ENCODE data around the gene MAP3K4.
A peak's percentile ranks its signal among the peaks of the same experiment; 100 is the strongest.

The MAP3K4 gene, protein sequence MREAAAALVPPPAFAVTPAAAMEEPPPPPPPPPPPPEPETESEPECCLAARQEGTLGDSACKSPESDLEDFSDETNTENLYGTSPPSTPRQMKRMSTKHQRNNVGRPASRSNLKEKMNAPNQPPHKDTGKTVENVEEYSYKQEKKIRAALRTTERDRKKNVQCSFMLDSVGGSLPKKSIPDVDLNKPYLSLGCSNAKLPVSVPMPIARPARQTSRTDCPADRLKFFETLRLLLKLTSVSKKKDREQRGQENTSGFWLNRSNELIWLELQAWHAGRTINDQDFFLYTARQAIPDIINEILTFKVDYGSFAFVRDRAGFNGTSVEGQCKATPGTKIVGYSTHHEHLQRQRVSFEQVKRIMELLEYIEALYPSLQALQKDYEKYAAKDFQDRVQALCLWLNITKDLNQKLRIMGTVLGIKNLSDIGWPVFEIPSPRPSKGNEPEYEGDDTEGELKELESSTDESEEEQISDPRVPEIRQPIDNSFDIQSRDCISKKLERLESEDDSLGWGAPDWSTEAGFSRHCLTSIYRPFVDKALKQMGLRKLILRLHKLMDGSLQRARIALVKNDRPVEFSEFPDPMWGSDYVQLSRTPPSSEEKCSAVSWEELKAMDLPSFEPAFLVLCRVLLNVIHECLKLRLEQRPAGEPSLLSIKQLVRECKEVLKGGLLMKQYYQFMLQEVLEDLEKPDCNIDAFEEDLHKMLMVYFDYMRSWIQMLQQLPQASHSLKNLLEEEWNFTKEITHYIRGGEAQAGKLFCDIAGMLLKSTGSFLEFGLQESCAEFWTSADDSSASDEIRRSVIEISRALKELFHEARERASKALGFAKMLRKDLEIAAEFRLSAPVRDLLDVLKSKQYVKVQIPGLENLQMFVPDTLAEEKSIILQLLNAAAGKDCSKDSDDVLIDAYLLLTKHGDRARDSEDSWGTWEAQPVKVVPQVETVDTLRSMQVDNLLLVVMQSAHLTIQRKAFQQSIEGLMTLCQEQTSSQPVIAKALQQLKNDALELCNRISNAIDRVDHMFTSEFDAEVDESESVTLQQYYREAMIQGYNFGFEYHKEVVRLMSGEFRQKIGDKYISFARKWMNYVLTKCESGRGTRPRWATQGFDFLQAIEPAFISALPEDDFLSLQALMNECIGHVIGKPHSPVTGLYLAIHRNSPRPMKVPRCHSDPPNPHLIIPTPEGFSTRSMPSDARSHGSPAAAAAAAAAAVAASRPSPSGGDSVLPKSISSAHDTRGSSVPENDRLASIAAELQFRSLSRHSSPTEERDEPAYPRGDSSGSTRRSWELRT (N-terminal part only)

DNA sequence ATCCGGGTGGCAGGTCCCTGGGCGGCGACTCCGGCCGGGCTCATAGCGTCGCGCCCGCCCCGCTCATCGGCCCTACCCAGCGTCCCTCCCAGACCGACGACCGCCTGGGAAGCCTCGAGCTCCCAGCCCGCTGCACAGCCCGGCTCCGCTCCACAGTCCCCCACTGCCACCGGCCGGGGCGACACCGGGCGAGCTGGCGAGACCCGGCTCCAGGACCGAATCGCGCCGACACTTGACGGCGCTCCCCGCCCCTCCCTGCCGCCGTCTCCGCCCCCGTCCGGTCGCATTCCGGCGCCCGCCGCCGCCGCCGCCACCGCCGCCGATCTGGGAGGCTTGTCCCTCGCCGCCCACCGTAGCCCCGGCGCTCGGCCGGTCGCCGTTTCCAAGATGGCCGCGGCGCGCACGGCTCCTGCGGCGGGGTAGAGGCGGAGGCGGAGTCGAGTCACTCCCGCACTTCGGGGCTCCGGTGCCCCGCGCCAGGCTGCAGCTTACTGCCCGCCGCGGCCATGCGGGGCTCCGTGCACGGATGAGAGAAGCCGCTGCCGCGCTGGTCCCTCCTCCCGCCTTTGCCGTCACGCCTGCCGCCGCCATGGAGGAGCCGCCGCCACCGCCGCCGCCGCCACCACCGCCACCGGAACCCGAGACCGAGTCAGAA is at the start of gene MAP3K4:
MAP3K4 (plus strand) TSS at position 364 of the 655 bp plus-strand sequence; CDS start at position 527, 163 bp downstream.
- DNase-seq (ENCODE audit: low spot score), result peak; percentile 87

DNA sequence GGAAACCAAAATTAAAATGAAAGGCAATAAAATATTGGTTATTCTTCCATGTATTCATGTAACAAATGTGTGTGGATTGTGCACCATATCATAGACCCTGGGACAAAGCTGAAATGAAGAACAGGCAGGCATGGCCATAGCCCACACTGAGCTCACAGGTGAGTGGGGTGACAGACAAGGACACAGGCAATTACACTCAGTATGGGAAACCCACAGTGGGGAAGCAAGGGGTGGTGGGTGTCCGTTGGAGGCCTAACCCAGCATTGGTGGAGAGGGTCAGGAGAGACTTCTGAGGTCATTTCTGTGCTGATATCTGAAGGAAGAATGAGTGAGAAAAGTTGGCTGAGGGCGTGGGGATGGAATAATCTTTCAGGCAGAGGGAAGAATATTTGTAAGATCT is 47.6 kb upstream of the MAP3K4 start:
- no peak for DNase-seq (ENCODE audit: low spot score)

DNA sequence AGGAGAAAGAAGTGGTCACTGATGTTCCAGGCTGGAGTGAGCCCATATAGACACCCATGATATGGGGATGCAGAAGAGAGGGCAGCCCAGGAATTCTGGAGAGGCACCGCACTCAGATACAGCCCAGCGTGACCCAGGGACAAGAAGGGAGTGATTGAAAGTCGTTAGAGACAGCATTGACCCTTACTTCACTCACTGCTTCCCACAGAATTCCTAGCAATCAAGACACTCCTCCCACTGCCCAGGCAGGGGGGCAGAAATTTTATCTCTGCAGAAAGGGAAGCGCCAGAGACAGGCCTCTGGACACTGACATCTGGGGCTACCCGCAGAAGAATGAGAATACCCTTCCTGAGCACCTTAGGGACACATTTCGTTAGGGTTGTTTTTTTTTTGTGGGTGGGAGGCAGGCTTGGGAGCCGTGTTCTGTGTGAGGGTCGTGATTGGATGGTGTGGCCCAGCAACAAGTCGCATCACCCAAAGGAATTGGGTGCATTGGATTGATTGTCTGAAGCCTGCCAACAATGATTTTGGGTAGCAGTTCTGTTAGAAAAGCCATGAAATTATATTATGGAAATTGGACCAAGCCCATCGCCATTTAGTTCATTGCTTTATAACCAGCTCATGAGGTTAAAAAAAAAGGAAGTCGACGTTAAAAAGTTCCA is 45.9 kb upstream of the MAP3K4 start:
- DNase-seq (ENCODE audit: low spot score), result no peak

DNA sequence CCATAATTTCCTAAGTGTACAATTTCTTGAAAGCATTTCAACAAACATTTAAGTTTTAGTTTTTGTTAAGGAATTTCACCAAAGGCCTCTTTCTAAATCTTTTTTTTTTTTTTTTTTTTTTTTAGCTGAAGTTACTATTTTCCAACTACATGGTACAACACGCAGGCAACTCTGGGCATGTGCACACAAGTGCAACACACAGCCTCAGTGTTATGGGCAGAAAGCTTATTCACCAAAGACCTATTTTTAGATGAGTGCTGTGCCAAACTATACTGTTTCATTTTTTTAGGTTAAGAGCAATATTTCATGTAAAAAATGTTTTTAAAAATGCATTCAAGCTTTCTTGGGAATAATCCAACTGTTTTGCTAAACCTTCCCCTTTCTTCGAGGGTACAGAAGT is 42.0 kb upstream of the MAP3K4 start:
- DNase-seq (ENCODE audit: low spot score), result no peak

DNA sequence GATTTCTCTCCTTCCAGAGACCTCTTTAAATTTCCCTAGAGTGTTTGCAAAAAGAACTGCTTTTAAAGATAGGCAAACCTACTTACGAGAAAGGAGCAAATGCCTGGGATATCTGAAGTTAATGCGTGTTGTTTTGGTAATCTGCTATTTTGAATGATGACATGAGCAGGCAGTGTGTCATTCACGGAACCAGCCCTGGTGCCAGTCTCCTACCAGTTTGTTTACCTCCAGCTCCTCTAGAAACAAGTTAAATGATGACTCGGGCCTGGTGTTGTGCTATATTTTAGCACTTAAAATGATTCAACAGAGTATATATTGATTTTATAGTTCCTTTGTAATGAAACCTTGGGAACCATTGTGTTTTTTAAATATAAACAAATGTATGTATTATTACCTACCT is 41.1 kb upstream of the MAP3K4 start:
- no peak for DNase-seq (ENCODE audit: low spot score)

DNA sequence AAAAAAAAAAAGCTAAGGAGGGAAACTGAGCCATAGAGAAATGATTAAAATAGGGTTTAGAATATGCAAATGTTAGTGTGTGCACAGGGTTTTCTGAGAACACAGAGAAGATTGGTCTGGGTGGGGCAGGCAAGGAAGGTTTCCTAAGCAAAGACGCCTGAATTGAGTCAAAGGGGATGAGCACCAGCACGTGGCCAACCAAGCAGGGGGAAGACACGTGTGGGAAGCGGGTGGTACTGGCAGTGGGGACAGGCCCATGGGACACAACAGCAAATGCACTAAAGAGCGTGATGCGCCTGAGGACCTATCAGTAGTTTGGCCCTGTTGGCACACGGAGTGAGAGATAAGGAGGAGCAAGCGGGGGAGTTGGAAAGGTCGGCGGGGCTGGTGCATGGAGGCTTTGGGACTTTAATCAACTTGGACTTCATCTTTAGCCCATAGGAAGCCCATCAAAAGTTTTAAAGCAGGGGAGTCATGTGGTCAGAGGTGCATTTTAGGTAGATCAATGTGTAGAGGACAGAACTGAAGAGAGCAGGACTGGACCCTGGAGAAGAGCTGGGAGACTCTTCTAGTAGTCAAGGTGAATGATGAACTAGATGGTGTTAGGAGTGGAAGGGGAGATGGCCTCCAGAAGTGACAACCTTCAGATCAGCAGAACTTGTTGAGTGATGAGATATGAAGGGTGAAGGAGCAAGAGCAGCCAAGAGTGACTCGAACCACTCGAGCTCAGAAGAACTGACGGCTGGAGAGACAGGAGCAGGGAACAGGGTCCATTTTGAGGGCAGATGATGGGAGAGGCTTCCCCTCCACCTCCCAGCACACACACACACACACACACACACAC is 40.2 kb upstream of the MAP3K4 start:
- no peak for DNase-seq (ENCODE audit: low spot score)

DNA sequence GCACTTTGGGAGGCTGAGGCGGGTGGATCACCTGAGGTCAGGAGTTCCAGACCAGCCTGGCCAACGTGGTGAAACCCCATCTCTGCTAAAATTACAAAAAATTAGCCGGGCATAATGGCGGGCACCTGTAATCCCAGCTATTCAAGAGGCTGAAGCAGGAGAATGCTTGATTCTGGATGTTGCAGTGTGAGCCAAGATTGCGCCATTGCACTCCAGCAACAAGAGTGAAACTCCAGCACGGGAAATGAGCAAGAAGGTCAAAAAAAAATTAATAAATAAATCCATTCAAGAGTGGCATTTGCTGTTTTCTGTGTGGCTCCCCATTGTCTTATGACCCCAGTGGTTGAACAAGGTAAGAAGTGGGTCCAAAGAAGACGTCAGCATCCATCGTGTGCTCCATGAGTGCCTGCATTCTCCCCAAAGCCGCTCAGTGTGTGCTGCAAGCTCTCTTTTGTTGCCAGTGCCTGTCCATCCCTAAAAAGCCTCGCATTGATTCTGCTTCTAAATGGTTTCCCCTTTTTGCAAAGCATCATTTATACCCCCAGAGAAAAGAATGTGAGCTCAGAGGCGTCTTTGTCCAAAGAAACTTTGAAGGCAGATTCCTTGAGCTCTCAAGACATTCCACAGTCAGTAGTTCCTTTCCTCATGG is 38.8 kb upstream of the MAP3K4 start:
- DNase-seq (ENCODE audit: low spot score), result no peak

DNA sequence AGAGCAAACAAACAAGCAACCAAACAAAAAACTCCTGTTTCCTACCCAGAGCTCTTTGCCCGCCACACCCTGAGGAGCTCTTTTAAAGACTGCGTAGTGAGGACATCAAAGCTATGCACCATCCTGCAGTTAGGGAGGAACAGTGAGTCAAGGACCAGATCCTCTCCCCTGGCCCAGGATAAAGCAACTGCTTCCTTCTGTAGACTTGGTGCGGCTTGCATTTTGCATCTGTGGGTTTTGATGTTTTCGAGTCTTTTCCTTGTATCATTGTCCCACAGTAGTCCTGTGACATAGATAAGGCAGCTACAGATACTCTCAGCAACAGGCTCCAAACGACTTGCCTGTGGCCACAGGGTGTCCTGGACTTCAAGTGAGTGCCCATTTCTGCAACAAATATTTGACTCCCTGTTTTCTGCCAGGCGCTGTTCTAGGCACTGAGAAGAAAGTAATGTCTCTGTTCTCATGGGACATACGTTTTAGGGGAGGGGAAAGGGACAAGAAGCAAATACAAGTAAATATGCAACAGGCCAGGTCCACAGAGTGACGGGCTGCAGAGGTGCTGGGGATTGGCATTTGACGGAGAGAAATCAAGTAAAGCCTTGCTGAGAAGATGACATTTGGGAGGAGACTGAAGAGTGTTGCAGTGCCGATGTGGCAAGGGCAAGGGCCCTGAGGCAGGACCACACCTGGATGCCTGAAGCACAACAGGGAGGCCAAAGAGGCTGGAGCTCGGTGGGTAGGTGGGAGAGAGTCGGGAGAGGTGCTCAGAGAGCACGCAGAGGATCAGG is 35.9 kb upstream of the MAP3K4 start:
- no peak for DNase-seq (ENCODE audit: low spot score)

DNA sequence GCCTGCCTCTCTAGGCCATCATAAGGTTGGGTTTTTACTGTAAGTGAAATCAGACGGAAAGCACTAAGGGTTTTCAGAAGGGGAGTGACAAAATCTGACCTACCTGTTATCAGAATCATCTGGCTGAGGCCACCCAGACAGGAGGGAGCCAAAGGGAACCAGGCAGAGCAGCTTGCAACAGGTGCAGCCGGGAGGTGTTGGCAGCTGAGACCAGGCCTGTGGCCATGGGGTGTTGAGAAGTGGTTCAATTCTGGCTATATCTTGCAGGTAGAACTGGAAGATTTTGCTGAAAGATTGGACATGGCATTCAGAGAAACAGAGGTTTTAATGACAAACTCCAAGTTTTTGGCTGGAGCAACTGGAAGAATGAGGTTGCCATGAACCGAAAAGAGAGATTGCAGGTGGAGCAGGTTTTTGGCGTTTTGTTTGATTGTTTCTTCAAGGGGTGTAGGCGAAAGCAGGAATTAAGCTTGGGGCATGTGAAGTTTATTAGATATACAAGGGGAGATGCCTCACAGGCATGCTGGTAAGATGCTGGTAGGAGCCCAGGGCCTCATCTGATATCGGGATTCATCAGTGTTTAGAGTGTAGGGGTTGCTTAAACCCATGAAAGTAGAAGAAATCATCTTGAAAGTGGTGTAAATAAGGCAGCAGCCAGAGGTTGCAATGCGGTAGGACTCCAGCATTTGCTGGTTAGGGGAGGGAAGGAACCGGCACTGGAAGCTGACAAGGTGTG is 35.1 kb upstream of the MAP3K4 start:
- DNase-seq (ENCODE audit: low spot score), result no peak

DNA sequence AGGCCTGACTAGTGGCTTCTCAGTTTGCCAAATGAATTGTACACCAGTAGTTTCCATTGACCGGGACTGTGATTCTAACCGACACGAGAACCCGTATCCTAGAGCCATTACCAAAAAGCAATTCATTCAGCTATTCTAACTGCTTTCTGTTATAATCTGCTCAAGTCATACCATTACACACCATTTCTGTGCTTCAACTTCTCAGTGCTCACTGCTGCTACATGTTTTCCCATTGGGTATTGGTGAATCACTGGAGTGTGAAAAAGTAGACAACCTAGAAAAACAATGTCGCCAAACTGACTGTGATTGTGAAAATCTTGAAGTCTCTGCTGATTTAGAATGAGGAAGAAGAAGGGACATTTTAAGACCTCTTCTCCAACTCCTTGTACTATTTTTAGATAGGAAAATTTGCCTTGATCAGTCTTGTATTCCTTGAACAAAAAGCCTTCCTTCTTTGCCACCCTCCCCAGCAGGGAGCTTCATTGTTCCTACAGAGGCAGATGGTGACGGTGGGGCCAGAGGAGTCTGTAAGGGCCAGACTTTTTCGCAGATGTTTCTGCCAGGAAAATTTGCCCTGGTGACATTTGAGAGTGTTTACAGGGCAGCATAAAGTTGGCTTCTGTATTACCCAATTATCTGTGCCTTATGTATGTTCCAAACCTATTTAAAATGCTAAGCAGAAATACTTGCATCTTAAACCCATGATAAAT is 31.7 kb upstream of the MAP3K4 start:
- no peak for DNase-seq (ENCODE audit: low spot score)

DNA sequence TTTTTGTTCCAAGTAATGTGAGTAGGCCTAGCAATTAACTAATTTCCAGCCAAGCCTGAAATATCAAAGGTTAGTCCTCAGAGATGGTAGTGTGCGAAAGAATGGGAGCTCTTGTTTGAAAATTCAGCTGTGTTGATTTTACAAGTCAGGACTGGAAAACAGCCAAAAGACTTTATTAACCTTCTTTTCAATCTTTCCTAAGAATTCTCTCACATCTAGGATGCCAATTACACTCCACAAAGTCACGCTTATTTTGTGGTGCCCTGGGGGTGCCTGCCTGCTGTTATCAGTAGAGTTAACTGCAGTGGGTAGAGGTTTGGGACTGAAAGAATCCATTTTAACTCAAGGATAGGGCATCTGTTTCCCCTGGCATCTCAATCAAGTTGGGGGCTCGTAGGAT is 30.7 kb upstream of the MAP3K4 start:
- DNase-seq (ENCODE audit: low spot score), result no peak

DNA sequence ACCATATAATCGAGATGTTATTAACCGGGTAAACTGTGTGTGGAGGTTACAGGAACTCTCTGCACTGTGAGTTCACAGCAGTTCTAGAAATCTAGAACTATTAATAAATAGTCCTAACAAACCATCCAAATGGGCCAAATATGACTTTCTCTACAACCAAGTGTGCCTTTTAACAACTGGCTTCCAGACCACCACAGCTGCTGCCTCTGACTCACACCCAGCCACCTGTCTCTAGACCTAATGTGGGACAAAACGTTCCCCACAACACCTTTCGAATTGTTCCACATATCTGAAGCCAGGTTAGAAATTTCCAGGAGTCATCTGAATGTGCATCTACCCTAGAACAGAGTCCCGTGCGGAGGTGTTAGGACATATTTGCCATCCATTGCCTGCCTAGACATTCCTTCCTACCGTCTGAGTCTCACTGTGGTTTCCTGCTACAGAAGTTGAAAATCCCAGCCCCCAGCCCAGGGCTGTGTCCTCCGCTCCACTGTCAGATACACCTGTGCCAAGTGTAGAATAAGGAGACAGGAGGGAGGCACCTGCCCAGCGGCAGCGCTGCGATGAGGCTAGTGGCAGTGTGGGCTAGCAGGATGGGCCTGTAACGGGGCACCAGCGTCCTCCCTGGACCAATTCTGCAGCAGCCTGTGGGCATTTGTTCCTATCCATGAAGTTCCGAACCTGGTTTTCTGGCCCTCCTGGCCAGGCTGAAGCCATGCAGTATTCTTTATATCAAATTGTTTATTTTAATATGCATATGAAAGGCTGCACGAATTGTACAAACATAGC is 28.5 kb upstream of the MAP3K4 start:
- DNase-seq (ENCODE audit: low spot score), result no peak

DNA sequence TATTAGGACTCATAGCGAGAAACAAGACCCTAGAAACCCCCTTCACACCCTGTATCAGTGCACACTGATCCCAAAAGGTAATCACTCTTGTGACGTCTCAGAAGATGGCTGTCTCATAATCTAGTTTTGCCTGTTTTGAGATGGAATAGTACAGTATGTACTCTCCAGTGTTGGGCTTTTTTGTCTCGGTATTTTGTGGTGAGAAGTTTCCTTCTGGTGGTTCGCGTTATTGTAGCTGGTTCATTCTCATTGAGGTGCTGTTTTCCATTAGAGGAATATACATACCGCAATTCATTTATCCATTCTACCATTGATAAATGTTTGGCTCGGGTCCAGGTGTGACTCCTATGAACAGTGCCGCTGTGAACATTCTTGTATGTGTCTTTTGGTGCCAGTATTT is 27.9 kb upstream of the MAP3K4 start:
- DNase-seq (ENCODE audit: low spot score), result no peak

DNA sequence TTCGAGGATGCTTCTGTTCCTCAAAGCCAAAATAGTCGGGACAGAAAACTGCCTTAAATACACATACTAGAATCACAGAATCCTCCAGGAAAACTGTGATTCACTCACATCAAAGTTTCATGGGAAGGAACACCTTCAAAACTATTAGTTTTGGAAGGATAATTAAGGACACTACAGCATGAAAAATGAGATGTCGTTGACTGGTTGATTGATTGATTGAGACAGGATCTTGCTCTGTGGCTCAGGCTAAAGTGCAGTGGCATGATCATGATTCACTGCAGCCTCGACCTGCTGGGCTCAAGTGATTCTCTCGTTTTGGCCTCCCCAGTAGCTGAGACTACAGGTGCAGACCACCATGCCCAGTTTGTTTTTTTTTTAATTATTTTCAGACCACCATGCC is 25.7 kb upstream of the MAP3K4 start:
- DNase-seq (ENCODE audit: low spot score), result no peak

DNA sequence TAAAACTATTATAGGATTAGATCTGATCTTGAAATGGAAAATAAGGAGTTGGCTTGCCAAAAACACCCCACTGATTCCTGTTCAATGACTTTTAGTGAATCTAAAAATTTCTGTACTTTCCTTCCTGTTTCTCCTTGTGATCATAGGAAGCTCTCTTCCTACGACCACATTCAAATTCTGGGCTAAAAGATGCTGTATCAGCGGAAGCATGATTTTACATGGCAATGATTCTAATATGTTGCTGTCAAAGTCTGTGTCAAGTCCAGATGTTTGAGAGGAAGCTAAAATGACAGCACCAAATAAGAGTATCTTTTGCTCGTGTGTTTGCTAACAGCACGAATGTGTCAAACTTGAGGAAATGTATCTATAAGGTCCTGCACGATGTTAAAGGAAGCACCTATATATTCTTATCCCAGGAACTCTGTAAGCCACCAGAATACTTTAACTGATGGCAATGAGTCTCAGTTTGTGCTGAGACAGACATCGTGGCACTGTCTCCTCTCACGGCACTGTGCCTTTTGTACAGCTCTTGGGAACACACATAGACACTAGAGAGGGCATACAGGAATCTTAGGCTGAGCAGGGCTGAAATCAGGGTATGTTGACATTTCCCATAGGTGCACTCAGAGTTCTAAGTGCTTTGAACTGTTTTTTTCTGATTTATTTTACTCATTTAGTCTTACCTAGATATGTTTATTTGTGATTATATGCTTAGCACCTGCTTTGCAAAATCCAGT is 24.9 kb upstream of the MAP3K4 start:
- no peak for DNase-seq (ENCODE audit: low spot score)

DNA sequence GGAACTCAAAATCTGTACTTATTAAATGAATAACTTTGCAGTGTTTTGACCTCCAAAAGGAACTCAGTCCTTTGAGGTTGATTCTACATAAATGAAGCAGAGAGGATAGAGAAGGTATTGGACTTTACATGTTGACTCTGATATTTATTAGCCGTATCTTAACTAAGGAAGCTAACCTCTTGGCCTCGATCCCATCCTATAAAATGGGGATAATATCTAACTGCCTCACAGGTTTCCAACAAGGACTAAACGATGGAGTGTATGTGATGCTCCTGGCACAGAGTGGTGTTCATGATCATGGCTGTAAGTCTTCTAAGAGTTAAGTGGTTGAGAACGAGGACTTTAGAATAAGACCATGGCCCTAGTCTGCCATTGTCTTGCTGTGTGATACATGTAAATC is 24.2 kb upstream of the MAP3K4 start:
- DNase-seq (ENCODE audit: low spot score), result no peak
